Non-pigmented ciliary epithelial cell (primary cell): ENCODE measurements around the gene SHCBP1L.
A peak's percentile ranks its signal among the peaks of the same experiment; 100 is the strongest.
"Not testable (repeated sequence)": the region's sequence is repeated elsewhere in the genome, so short reads cannot be mapped to it uniquely, and the experiment has no call there.

Experiments
- DNase-seq: peaks from one replicate; pipeline ENCODE4 v3.0.0-alpha.2; 2010; ENCODE audit warnings: low read depth

The SHCBP1L gene

DNA sequence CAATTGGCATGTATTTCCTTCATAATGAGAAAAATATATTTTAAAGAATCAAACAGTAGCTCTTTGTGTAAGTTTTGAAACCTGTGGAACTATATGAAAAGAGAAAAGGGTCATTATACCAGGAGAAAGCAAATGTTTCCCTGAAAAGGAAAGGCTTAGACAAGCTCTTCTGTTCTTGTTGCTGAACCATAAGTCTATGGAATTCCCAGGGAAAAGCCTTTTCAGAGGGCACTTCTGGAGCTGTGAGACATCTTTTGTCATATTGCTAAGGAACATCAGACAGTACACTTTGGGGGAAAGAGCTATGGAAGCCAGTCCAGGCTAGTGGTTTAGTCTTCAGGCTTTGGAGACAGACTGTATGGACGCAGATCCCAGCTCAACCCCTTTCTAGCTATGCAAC is 12.1 kb upstream of the SHCBP1L start:
- no peak for DNase-seq

DNA sequence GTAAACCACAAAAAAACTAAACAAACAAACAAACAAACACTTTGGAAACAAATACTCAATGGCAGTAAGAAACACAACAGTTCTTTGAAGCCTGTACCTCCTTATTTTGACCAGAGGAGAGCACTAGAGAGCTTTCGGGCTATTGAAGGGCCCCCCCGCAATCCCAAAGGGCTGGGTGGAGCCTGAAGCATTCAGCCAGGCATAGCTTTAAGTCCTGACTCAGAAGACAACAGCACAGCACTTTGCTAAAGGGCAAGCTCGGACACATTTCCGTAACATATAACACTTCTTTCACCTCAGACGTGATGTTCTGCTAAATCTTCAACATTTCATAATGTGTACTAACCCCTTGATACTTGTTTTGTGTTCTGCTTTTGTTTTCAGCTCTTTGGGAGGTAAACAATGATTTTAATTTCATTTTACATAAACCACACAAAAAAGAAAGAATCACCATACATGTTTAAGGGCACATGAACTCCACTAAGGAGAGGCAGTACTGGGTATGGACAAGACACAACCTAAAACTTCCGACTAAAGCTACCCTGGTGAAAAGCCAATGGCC is 9.7 kb upstream of the SHCBP1L start:
- peak; percentile 65 for DNase-seq

DNA sequence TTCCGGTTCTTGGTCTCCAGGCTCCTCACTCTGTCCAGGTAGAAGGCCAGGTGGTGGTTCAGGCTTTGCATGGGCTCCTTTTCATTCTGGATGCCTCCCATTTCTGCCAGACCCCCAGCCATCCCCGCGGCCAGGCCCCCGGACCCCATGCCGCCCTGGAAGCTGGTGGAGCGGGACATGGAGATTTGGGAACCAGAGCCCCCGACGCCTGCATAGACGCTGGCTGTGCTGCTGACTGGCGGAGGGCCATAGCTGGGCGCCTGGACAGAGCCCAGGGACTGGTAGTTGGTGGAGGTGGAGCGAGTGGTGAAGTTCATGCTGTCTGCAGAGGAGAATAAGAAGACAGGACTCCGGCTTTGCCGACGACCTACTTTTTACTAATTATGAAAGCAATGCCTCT is 7.1 kb upstream of the SHCBP1L start:
- DNase-seq = no peak

DNA sequence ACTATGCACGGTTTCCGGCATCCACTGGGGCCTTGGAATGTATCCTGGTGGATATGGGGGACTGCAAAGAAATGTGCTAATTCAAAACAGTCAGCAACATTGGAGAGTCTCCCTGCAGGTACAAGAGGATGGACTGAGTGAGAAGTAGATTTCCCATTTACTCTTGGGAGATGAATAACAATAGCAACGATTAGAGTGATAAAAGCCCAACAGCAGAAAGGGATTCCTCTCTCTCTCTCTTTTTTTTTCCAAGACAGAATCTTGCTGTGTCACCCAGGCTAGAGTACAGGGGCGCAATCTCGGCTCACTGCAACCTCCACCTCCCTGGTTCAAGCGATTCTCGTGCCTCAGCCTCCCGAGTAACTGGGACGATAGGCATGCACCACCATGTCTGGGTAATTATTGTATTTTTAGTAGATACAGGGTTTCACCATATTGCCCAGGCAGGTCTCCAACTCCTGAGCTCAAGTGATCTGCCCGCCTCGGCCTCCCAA is 5.0 kb upstream of the SHCBP1L start:
- DNase-seq = no peak

DNA sequence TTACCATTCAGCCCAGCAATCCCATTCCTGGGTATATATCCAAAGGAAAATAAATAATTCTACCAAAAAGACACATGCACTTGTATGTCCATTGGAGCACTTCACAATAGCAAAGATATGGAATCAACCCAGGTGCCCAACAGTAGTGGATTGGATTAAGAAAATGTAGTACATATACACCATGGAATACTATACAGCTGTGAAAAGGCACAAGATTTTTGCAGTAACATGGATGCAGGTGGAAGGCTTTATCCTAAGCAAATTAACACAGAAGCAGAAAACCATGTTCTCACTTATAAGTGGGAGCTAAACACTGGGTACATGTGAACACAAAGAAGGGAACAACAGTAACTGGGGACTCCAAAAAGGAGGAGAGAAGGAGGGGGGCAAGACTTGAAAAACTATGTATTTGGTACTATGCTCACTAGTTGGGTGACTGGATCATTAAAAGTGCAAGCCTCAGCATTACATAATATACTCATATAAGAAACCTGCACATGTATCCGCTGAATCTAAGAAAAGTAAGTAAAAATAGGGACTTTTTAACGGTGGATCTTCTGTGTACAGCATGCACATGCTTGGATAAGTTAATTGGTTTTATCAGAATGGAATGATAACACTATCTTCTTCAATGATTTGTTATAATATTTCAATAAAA is 3.9 kb upstream of the SHCBP1L start:
- no peak for DNase-seq

DNA sequence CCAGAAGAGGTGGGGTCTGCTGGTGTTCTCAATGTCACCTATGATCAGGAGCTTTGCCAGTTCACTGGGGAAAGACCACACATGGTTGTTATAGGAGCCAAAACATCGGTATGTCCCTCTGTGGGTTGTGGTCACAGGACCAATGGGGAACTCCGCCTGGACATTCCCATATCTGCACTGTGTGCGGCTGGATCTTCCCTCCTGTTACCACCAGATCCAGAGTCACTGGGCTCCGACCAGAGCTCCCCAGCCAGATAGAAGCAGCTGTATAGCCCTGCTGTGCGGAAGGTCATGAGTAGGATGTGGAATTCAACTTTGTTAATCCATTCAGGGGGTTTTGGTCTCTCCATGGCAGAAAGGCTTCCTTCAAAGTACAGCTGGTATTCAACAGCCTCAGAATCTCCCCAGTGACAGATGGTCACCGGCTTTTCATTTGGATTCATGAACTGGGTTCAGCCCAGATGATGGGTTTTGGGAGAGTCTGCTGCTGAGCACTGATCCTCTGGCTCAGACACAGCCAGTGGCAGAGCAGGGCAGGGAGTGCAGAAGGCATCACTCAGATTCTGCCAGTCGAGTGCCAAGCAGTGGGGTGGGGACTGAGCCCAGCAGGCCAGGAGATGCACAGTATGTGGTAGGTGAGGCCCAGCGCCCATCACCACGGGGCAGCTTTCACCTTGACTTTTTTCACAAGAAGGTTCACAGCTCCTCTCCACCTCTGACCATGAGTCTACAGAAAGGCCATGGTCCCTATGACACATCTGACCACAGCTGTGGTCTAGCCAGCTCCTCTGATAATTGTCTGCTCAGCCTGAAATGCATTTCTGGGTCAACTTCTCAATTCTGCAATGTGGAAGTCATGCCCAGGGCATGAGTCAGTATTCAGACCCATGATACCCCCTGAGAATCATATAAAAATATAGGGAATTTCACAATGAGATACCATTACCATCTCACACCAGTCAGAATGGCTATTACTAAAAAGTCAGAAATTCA is 2.9 kb upstream of the SHCBP1L start:
- peak; percentile 83 for DNase-seq

DNA sequence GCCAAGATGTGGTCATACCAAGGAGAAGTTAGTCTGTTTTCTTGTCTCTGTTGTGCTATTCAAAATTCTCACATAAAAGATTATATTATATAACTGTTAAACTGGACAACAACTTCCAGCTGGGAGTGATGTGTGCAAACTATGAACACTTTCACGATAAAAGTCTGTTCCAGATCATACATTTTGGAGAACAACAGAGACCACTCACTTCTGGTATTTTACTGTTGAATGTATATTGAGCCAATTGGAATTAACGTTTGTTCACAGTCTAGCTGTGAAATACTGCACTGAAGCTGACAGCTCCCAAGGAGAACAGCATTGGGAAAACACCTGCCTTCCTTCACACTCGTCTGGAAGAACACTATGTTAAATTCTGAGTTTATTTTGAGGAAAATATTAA is 860 bp upstream of the SHCBP1L start:
- DNase-seq = no peak

DNA sequence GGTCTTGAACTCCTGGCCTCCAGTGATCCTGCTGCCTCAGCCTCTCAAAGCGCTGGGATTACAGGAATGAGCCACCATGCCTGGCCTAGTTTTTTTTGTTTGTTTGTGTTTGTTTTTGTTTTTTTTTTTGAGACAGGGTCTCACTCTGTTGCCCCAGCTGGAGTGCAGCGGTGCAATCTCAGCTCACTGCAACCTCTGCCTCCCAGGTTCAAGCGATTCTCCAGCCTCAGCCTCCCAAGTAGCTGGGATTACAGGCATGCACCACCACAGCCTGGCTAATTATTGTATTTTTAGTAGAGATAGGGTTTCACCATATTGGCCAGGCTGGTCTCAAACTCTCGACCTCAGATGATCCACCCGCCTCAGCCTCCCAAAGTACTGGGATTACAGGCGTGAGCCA is 9.6 kb downstream of the SHCBP1L start:
- not testable (repeated sequence) for DNase-seq

DNA sequence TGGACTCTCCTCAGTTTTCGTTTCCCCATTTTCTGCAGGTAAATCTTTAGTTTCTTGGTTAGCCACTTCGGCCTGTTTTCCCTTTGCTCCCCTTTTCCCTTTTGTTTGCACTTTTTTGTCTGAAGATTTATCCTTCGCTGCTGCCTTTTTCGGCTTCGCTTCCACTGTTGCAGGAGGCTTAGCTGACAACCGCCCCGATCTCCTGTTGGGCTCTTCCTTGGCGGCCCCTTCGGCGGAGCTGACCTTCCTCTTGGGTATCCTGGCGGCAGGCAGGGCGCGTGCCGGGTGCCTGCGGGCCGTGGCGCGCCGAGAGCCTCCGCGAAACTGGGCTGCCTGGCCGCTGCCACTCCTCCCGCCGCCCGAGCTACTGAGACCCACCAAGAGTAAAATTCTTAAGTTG is 10.8 kb downstream of the SHCBP1L start:
- DNase-seq = not testable (repeated sequence)

DNA sequence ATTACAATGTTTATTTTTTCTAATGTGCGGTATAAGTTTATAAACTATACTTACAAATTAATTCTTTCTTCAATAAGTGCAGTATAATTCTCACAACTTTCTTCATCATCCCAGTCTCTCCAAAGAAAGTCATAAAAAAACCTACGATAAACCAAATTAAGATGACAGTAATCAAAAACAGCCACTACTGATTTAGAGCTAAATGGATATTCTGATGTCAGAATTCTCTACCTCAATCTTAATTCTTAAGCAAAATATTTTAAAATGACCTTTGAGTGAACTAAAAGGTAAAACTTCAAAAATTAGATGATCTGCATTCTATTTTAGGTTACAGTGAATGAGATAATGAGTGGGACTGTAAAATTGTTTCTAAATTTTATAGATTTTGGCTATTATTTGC is 13.6 kb downstream of the SHCBP1L start:
- DNase-seq = no peak

DNA sequence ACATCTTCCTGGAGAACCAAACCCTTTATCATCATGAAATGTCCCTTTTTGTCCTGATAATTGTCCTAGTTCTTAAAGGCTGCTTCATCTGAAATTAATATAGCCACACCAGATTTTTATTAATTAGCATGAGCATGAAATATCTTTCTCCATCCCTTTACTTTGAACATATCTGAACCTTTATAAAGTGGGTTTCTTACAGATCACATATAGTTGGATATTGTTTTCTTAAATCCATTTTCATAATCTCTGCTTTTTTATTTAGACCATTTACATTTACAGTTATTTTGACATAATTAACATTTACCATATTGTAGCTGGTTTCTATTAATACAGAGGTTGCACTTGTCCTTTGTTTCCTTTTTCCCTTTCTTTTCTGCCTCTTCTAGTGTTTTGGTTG is 17.2 kb downstream of the SHCBP1L start:
- no peak for DNase-seq

DNA sequence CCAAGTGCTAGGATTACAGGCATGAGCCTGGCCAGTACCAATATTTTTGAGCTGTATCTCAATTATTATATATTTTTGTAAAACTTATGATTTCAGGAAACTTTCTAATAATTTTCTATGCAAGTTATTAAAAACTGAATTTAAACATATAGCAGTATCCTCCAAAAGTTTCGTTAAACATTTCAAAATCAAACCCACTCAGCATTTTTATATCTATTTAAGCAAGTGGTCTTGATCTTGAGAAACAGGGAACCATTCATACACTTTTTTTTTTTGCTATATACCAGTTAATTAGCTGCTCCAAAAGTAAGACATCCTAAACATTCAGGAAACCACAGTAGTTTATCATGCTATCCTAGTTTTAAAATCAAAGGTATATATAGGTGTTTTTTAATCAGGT is 22.0 kb downstream of the SHCBP1L start:
- no peak for DNase-seq

DNA sequence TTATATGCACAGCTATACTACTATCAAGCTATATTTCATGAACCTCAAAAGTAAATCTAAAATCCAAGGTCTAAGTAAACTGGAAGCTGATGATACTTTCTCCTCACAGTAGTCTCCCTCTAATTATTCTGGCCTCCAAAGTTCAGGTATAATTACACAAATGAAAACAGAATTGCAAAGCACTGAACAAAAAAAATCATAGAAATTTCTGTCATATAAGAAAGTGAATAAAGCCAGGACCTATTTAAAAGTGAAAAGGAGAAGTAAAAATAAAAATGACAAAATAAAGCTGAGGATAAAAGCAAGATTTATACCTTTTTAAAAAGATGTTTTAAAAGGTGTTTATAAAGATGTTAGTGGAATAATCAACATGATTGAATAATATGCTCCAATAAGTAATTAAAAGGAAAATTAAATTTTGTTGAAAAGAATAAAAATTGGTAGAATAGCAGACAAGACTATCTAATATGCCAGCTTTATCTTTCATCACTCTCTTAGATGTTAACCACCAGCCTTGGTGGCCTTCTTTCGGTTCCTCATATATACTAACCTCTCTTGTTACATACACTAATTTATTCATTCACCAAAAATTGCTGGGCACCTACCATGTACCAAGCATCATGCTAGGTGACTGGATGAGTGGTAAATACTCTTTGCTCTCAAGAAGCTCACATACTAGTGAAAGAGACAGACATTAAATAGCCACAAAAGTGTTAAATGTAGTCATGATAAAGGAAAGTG is 25.1 kb downstream of the SHCBP1L start:
- DNase-seq = no peak

DNA sequence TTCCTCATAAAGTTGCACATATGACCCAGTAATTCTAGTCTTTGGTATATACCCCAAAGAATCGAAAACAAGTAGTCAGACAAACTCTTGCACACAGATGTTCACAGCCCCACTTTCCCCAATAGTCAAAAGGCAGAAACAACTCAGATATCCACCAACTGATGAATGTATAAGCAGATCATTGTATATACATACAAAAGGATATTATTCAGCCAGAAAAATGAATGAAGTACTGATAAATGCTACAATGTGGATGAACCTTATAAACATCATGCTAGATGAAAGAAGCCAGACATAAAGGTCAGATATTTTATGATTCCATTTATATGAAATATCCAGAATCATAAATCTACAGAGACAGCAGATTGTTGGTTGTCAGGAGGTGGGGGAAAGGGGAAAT is 27.3 kb downstream of the SHCBP1L start:
- DNase-seq = no peak

DNA sequence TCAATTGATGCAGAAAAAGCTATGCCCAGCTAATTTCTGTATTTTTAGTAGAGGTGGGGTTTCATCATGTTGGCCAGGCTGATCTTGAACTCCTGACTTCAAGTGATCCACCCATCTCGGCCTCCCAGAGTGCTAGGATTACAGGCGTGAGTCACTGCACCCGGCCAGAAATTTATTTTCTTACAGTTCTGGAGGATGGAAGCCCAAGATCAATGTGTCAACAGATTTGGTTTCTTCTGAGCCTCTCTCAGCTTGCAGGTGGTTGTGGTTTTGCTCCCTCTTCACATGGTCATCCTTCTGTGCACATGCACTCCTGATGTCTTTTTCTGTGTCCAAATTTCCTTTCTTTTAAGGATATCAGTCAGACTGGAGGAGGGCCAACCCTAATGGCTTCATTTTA is 35.6 kb downstream of the SHCBP1L start:
- no peak for DNase-seq

DNA sequence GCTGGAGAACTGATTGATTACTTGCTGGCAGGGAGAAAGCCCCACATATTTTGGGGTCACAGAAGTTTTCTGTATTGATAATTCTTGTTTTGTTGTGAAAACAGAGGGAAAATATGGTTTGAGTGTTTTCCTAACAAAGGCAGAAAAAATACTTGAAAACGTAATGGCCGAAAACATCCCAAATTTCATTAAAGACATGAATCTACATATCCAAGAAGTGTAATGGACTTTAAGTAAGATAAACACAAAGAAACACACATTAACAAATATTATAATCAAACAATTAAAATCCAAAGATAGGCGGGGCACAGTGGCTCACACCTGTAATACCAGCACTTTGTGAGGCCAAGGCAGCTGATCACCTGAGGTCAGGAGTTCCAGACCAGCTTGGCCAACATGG is 39.6 kb downstream of the SHCBP1L start:
- DNase-seq = no peak

DNA sequence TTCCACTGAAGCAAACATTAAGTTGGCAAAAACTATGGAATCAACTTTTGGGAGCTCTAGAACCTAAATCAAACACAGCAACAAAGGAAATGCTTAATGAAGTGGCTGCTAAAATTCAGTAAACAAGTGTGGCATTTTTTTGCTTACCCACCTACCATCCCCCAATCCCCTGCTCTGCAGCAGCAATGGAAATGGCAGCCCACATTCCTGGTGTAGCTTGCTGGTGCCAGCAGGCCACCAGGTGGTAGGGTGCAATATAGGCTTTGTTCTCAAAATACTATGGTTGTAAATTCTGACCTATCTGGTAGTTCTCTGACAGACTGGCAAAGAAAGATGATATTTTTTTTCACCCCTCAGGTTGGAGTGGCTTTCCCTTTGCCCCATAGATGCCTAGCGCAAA is 42.8 kb downstream of the SHCBP1L start:
- no peak for DNase-seq

DNA sequence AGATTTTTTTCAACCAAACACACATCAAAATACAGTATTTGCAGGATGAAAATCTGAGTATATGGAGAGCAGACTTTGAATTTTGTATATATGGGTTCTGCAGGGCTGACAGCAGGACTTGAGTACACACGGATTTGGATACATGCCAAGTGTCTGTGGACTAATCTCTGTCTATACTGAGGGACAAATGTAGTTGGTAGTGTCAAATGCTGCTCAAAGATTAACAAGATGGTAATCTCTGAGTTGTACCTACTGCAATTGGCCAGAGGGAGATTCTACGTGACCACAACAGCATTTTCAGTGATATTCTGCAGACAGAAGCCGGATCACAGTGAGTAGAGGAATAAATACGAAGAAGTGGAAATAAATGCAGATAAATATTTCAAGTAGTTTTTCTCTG is 43.4 kb downstream of the SHCBP1L start:
- DNase-seq = no peak

DNA sequence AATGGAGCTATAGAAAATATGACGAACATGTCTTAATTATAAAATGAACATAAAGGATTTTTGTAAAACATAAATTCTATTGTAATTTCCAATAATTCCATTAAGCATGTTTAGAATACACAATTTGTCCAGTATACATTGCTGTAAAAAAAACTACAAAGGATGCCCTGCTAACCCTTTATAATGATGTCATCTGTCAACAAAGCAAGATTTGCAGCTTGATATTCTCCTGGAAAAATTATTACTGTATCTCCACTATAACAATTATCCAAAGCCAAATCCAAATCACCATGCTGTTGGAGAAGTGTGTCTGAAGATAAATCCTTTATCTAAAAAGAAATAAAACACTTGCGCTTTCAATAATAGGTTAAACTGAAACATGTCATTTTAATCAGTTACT is 47.6 kb downstream of the SHCBP1L start:
- DNase-seq = no peak

DNA sequence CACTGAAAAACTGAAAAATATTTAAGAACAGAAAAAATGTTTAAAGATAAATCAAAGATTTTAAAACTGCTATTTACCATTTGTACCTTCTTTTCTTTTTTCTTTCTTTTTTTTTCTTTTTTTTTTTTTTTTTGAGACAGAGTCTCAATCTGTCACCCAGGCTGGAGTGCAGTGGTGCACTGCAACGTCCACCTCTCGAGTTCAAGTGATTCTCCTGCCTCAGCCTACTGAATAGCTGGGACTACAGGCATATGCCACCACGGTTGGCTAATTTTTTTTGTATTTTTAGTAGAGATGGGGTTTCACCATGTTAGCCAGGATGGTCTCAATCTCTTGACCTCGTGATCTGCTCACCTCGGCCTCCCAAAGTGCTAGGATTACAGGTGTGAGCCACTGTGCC is 51.0 kb downstream of the SHCBP1L start:
- not testable (repeated sequence) for DNase-seq

DNA sequence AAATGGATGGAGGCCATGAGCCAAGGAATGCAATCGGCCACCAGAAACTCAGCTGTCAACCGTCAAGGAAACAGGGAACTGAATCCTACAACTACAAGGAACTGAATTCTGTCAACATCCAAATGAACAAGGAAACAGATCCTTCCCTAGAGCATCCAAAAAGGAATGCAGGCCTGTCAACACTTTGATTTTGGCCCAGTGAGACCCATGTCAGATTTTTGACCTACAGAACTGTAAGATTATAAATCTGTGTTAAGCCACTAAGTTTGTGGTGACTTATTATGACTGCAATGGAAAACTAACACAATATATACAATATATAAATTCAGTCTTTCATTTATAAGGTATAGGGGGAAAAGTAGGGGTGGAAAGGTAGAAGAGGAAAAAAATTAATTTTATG is 55.3 kb downstream of the SHCBP1L start:
- DNase-seq = no peak

DNA sequence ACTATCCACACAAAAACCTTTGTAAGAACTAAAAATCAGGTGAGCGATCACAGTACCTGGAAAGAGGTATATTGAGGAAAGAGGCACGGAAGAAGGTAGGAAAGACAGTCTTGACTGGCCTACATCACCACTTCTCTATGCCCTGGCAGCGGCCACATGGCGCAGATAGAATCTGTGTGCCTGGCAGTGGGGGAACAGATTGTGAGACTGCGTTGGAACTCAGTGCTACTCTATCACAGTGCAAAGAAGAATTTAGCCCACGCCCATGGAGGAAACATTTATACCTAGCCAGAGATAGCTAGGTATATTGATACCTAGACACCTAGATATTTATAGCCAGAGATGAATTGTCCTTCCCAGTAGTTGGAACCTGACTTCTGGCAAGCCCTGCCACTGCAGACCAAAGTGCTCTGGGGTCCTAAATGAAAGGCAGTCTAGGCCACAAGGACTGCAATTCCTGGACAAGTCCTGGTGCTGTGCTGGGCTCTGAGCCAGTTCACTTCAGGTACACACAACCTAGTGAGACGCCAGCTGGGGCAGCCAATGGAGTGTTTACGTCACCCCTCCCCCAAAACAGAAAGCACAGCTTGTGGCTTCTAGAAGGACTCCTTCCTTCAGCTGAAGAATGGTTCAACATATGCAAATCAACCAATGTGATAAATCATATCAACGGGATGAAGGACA is 61.9 kb downstream of the SHCBP1L start:
- DNase-seq = no peak
